Heart right ventricle (tissue), 16 donors: ENCODE results near the gene PANX1. TPM values are rescaled to one million over a fixed set of nuclear protein-coding genes. Genes with fewer than 3 reads are reported as not detected.
"Not testable (repeated sequence)": the region's sequence is repeated elsewhere in the genome, so short reads cannot be mapped to it uniquely, and the experiment has no call there.

Experiments
- ATAC-seq, 8 donors: fragments of 200-7000 bp; cut with Tn5 transposase; one replicate each; pipeline ENCODE4 v1.9.1; 2020; ENCODE audit warnings: mild to moderate bottlenecking in 8 of 8, moderate library complexity in 8 of 8, moderate number of reproducible peaks in 1 of 8
- DNase-seq, 2 donors: peaks; one replicate each; pipeline ENCODE4 v3.0.0-alpha.2; 2020
- H3K27ac ChIP-seq, 10 donors: fragments of 200-600 bp; sonication (generic) in 2 of 10; one replicate each; pipeline versions ENCODE4 v1.5.0 to v1.8.0; 2020 to 2022; ENCODE audit warnings: mild to moderate bottlenecking in 3 of 10
- H3K27me3 ChIP-seq, 7 donors: fragments of 200-600 bp; one replicate each; pipeline ENCODE4 v1.8.0; 2021 to 2022; ENCODE audit warnings: mild to moderate bottlenecking in 2 of 7
- H3K36me3 ChIP-seq, 9 donors: fragments of 200-600 bp; sonication (generic) in 1 of 9; one replicate each; pipeline versions ENCODE4 v1.5.0 to v1.8.0; 2020 to 2022; ENCODE audit warnings: mild to moderate bottlenecking in 2 of 9
- H3K4me1 ChIP-seq, 9 donors: fragments of 200-600 bp; sonication (generic) in 1 of 9; one replicate each; pipeline versions ENCODE4 v1.5.0 to v1.8.0; 2020 to 2022; ENCODE audit warnings: mild to moderate bottlenecking in 4 of 9
- H3K4me3 ChIP-seq, 10 donors: fragments of 200-600 bp; sonication (generic) in 2 of 10; one replicate each; pipeline versions ENCODE4 v1.5.0 to v1.8.0; 2020 to 2022; ENCODE audit warnings: mild to moderate bottlenecking in 7 of 10, moderate library complexity in 2 of 10
- H3K9me3 ChIP-seq, 11 donors: fragments of 200-600 bp in 10 of 11; sonication (generic) in 2 of 11; one replicate each; pipeline versions ENCODE4 v1.5.0 to v1.8.0; 2013 to 2022; ENCODE audit warnings: mild to moderate bottlenecking in 2 of 11, control low read depth in 1 of 11, moderate library complexity in 1 of 11
- CTCF ChIP-seq, 9 donors: fragments of 200-600 bp; sonication (generic) in 2 of 9; IDR thresholded peaks; one replicate each; pipeline versions ENCODE4 v1.5.0 to v1.8.0; 2021 to 2022; ENCODE audit warnings: antibody characterized with exemption in 9 of 9, mild to moderate bottlenecking in 5 of 9, moderate library complexity in 1 of 9
- WGBS, 2 donors: extraction: QIAGEN DNeasy Blood & Tissue Kit; methylation state at CpG; one replicate each; pipeline ENCODE4 v1.1.7; 2013; ENCODE audit warnings: inconsistent platforms in 1 of 2; 5-methylcytosine and 5-hydroxymethylcytosine counted together
- intact Hi-C, 10 donors: fragments of 100-400 bp; cut with DNase I; formaldehyde crosslinking; loops; one replicate each; pipeline versions ENCODE4 v1.11.1 to v1.14.2; 2022
- polyA plus RNA-seq, 2 donors: library from polyadenylated mRNA; stranded (reverse); fragments of 200-250 nt; gene quantifications; one replicate each; pipeline ENCODE4 v1.2.3, GENCODE V29; 2013
- total RNA-seq, 10 donors: library from RNA; stranded (reverse); fragmentation: NEBNext Ultra II Directional in 3 of 10; extraction: Animal tissue kit (Norgen Biotek cat#: 25700) in 3 of 10; gene quantifications; one replicate each; pipeline versions ENCODE4 v1.2.1 to v1.2.4, GENCODE V29; 2021 to 2023
- donor health status: Arrhythmogenic right ventricular cardiomyopathy.
- donor health status: ischemic (EF 13 %, LVEDD 7.1; RV severe dilation, severe dysfunction).
- donor health status: healthy with polysubstance abuse.
- donor health status: DM: no; HTN: yes; CAD: no.
- donor health status: DM: no; HTN: no; CAD: no.
- donor health status: ischemic (EF 25% LVEDD 6.9; RV normal size, moderate dysfunction).
- donor health status: ischemic (EF 25% LVEDD 5.7; RV mildly dilated, moderate dysfunction).
- donor health status: healthy.
- donor health status: DM: yes; HTN: yes; CAD: no.
- donor health status: Ischemic cardiomyopathy.
- donor health status: ischemic (EF 35%, LVEDD 5.7; RV mildly dilated, moderate dysfunction).
- donor health status: nonischemic (EF 11% LVEDD 7.7; RV severe dilation, severe dysfunction).
- donor health status: DM: yes; HTN: yes; CAD: no.
- donor health status: PGD.
- donor health status: ischemic (EF 29% LVEDD 5.4; RV normal size, mild dysfunction).
- donor health status: nonischemic (EF 23%, LVEDD 6.1; RV moderate dilation, normal function).

Gene PANX1
- total and polyA plus RNA-seq, 12 donors, result 4.4 to 42.4 (median 19.3) TPM

DNA sequence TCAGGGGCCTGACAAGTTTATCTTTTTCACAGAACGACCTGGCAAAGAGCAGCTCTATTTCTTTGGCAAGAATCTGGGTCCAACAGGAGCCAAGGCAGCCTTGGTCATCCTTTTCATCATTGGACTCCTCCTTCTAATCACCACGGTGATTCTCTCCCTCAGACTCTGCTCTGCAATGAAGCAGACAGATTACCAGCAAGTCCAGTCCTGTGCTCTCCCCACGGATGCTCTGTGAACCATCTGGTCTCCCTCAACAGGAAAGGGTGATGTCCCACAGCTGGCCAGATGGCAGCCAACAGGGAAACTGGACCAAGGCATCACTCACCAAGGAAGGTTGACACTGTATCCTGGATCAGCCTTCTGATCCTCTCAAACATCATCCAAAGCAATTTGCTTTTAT lies 17.0 kb upstream of the PANX1 start:
- 43 to 44% methylated on average over 3 of the region's 3 CpGs for WGBS, 2 donors
- Histone ChIP-seq H3K27ac (peak overlapping the region in 5 of 10 donors; percentile 35 to 61 (median 51)), H3K9me3 (peaks cover 0 to 14% (median 0%) of the 10 kb centered on the region in 11 donors), H3K36me3 (no peaks in the 10 kb centered on the region), H3K27me3 (no peaks in the 10 kb centered on the region), H3K4me3 (no peak overlapping the region), H3K4me1 (peaks cover 0 to 22% (median 0%) of the 10 kb centered on the region in 9 donors)
- intact Hi-C loops, result no loop called here
- DNase-seq (peak; percentile 34 to 38), ATAC-seq (peak; percentile 56 to 89 (median 78))
- TF ChIP-seq CTCF (IDR thresholded peaks at IDR 0.05), result no peak

GRCh38 chr11:94112206-94112953 lies 16.3 kb upstream of the PANX1 start:
- H3K36me3 ChIP-seq, result no peaks in the 10 kb centered on the region
- H3K9me3 ChIP-seq, result peaks cover 0 to 14% (median 0%) of the 10 kb centered on the region in 11 donors
- H3K4me1 ChIP-seq, result peaks cover 0 to 22% (median 0%) of the 10 kb centered on the region in 9 donors
- intact Hi-C loops, result no loop called here
- WGBS, 2 donors, result 53 to 66% methylated on average over 1 of the region's 1 CpG
- DNase-seq (no peak), ATAC-seq (peak in 6 of 8 donors; percentile 56 to 81 (median 64))
- no peaks in the 10 kb centered on the region for H3K27me3 ChIP-seq
- TF ChIP-seq CTCF (IDR thresholded peaks at IDR 0.05), result no peak
- no peak overlapping the region for H3K4me3 ChIP-seq
- peak overlapping the region in 5 of 10 donors; percentile 5 to 61 (median 51) for H3K27ac ChIP-seq

GRCh38 chr11:94117197-94117574 lies 11.5 kb upstream of the PANX1 start:
- no peak for ATAC-seq
- intact Hi-C loops, result no loop called here
- Histone ChIP-seq H3K4me1 (peaks cover 0 to 10% (median 0%) of the 10 kb centered on the region in 9 donors), H3K27ac (no peak overlapping the region), H3K9me3 (no peaks in the 10 kb centered on the region), H3K36me3 (no peaks in the 10 kb centered on the region), H3K27me3 (no peaks in the 10 kb centered on the region), H3K4me3 (no peak overlapping the region)
- DNase-seq, result no peak
- no peak for TF ChIP-seq CTCF (IDR thresholded peaks at IDR 0.05)
- 90 to 93% methylated on average over 1 of the region's 1 CpG for WGBS, 2 donors

DNA sequence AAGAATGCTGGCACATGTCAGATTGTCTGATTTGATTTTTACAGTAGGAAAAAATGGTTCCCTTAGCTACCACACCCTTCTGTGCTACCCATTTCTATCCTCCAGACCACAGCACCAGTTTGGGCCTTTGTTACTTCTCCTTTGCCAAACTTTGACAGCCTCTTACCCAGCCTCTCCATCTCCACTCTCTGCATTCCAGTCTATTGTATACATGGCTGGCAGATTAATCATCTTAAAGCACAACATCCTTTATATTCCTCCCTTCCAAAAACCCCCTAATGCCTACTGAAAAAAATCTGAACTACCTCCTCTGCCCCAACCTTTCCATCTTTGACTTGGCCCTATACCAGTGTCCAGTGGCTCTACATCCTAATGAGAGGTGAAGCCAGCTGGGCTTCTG lies 10.8 kb upstream of the PANX1 start:
- H3K27me3 ChIP-seq, result no peaks in the 10 kb centered on the region
- no peak for TF ChIP-seq CTCF (IDR thresholded peaks at IDR 0.05)
- no peaks in the 10 kb centered on the region for H3K36me3 ChIP-seq
- no peak overlapping the region for H3K27ac ChIP-seq
- H3K4me3 ChIP-seq, result no peak overlapping the region
- H3K9me3 ChIP-seq, result no peaks in the 10 kb centered on the region
- peaks cover 0 to 4% (median 0%) of the 10 kb centered on the region in 9 donors for H3K4me1 ChIP-seq
- intact Hi-C loops, result no loop called here
- DNase-seq (no peak), ATAC-seq (no peak)

DNA sequence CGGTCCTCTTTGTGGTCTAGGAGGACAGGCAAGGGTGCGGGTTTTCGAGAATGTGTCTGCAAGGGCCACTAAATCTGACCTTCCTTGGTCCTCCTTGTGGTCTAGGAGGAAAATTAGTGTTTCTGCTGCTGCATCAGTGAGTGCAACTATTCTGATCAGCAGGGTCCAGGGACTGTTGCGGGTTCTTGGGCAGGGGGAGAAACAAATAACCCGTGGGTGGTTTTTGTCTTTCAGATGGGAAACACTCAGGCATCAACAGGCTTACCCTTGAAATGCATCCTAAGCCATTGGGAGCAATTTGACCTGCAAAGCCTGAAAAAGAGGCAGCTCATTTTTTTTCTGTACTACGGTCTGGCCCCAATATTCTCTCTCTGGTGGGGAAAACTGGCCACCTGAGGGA lies 9.0 kb upstream of the PANX1 start:
- 89 to 95% methylated on average over 6 of the region's 6 CpGs for WGBS, 2 donors
- H3K36me3 ChIP-seq, H3K27me3 ChIP-seq, DNase-seq, H3K4me3 ChIP-seq, H3K9me3 ChIP-seq, H3K4me1 ChIP-seq, ATAC-seq, H3K27ac ChIP-seq, intact Hi-C loops: not testable (repeated sequence)

DNA sequence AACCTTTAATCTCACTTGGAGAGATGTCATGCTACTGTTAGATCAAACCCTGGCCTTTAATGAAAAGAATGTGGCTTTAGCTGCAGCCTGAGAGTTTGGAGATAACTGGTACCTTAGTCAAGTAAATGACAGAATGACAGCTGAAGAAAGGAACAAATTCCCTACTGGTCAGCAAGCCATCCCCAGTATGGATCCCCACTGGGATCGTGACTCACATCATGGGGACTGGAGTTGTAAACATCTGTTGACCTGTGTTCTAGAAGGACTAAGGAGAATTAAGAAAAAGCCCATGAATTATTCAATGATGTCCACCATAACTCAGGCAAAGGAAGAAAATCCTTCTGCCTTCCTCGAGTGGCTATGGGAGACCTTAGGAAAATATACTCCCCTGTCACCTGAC lies 8.1 kb upstream of the PANX1 start:
- intact Hi-C loops, H3K4me3 ChIP-seq, H3K9me3 ChIP-seq, H3K36me3 ChIP-seq, ATAC-seq, H3K4me1 ChIP-seq, H3K27me3 ChIP-seq, DNase-seq, H3K27ac ChIP-seq: not testable (repeated sequence)
- 79 to 83% methylated on average over 2 of the region's 2 CpGs for WGBS, 2 donors
